SU-DHL-6 (cell line): ENCODE measurements around the gene CYP8B1.

Source experiments
- EZH2phosphoT487 ChIP-seq: fragments of 200-600 bp; sonication (generic), shearing (Covaris generic); conservative IDR thresholded peaks from 2 replicates; pipeline ENCODE4 v1.6.1; 2018; ENCODE audit warnings: mild to moderate bottlenecking, antibody characterized with exemption, low read length, moderate library complexity, mixed read lengths
- TF ChIP-seq, protein P1 (sequence below): fragments of 200-600 bp; sonication (generic); IDR thresholded peaks from one replicate; pipeline ENCODE4 v1.5.1; 2017; ENCODE audit warnings: antibody characterized with exemption, mild to moderate bottlenecking, low read length, moderate library complexity; ENCODE audit not compliant: insufficient read depth, poor library complexity, severe bottlenecking

DNA sequence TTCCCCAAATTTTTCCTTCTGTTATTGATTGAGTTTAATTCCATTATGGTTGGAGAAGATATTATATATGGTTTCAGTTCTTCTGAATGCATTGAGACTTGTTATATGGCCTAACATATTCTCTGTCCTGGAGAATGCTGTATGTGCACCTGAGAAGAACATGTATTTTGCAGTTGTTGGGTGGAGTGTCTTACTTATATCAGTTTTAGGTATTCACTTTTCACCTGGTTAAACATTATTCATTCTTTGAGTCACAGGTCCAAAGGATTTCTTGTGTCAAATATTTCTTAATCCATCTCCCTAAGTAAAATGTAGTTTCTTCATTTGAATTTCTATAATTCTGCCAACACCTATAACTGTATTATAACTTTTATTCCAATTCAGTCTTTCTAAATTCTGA lies 48.7 kb downstream of the CYP8B1 start:
- TF ChIP-seq, protein P1, sequence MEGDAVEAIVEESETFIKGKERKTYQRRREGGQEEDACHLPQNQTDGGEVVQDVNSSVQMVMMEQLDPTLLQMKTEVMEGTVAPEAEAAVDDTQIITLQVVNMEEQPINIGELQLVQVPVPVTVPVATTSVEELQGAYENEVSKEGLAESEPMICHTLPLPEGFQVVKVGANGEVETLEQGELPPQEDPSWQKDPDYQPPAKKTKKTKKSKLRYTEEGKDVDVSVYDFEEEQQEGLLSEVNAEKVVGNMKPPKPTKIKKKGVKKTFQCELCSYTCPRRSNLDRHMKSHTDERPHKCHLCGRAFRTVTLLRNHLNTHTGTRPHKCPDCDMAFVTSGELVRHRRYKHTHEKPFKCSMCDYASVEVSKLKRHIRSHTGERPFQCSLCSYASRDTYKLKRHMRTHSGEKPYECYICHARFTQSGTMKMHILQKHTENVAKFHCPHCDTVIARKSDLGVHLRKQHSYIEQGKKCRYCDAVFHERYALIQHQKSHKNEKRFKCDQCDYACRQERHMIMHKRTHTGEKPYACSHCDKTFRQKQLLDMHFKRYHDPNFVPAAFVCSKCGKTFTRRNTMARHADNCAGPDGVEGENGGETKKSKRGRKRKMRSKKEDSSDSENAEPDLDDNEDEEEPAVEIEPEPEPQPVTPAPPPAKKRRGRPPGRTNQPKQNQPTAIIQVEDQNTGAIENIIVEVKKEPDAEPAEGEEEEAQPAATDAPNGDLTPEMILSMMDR = no peak
- TF ChIP-seq EZH2phosphoT487 = no peak
